Gastroesophageal sphincter (tissue), 3 donors: ENCODE results near the gene ACSM3.

Source experiments
- EP300 ChIP-seq: sonication (generic); formaldehyde crosslinking; IDR thresholded peaks from one replicate; pipeline ENCODE4 v1.6.1; 2017; ENCODE audit warnings: antibody characterized with exemption, mild to moderate bottlenecking
- POLR2A ChIP-seq, 2 donors: fragments of 450-650 bp; IDR thresholded peaks; one replicate each; pipeline ENCODE4 v1.6.1; 2017; ENCODE audit warnings: antibody characterized with exemption in 2 of 2, mild to moderate bottlenecking in 2 of 2, moderate library complexity in 1 of 2
- POLR2AphosphoS5 ChIP-seq: sonication (generic); formaldehyde crosslinking; IDR thresholded peaks from one replicate; pipeline ENCODE4 v1.6.1; 2017; ENCODE audit warnings: antibody characterized with exemption
- TF ChIP-seq, protein P1 (sequence below), 4 experiments: fragments of 200-600 bp in 2 of 4; fragments of 450-650 bp in 2 of 4; sonication (generic) in 1 of 4; IDR thresholded peaks; one replicate each; pipeline ENCODE4 v1.5.1; 2017 to 2019; ENCODE audit warnings: antibody characterized with exemption in 4 of 4, mild to moderate bottlenecking in 2 of 4, moderate library complexity in 2 of 4

- TF ChIP-seq POLR2AphosphoS5 (no peak), POLR2A (IDR thresholded peaks at IDR 0.05) (no peak), EP300 (no peak)
- TF ChIP-seq, protein P1, sequence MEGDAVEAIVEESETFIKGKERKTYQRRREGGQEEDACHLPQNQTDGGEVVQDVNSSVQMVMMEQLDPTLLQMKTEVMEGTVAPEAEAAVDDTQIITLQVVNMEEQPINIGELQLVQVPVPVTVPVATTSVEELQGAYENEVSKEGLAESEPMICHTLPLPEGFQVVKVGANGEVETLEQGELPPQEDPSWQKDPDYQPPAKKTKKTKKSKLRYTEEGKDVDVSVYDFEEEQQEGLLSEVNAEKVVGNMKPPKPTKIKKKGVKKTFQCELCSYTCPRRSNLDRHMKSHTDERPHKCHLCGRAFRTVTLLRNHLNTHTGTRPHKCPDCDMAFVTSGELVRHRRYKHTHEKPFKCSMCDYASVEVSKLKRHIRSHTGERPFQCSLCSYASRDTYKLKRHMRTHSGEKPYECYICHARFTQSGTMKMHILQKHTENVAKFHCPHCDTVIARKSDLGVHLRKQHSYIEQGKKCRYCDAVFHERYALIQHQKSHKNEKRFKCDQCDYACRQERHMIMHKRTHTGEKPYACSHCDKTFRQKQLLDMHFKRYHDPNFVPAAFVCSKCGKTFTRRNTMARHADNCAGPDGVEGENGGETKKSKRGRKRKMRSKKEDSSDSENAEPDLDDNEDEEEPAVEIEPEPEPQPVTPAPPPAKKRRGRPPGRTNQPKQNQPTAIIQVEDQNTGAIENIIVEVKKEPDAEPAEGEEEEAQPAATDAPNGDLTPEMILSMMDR (IDR thresholded peaks at IDR 0.05), result no peak
These were observed 18.8 kb upstream of the ACSM3 start for GRCh38 chr16:20744922-20745440.
